ENCODE data around the gene CBFB.
"Not testable (repeated sequence)": the region's sequence is repeated elsewhere in the genome, so short reads cannot be mapped to it uniquely, and the experiment has no call there.

Gene CBFB

GRCh38 chr16:67028696-67029253 is at the start of gene CBFB:
CBFB (plus strand) TSS chr16:67029149; CDS start chr16:67029408, 259 bp downstream.
- in situ Hi-C loops (cut with MboI; ENCODE audit: low sequenced_read_pairs): no loop called here

GRCh38 chr16:66983033-66983432 is 45.9 kb upstream of the CBFB start:
- in situ Hi-C loops (cut with MboI; ENCODE audit: low sequenced_read_pairs): loop anchor here (10.0 kb wide), 1 partner anchor 172 kb away; the partner anchor contains the start of genes B3GNT9, FBXL8 and TRADD

- in situ Hi-C loops (cut with MboI; ENCODE audit: low sequenced_read_pairs): loop anchor here (10.0 kb wide), 1 partner anchor 170 kb away; the partner anchor contains the start of genes B3GNT9, FBXL8 and TRADD
Observed at GRCh38 chr16:66984892-66985311, 44.0 kb upstream of the CBFB start.

- in situ Hi-C loops (cut with MboI; ENCODE audit: low sequenced_read_pairs): loop anchor here (10.0 kb wide), 1 partner anchor 168 kb away; the partner anchor contains the start of genes B3GNT9, FBXL8 and TRADD
Observed at GRCh38 chr16:66986559-66986958, 42.4 kb upstream of the CBFB start.

GRCh38 chr16:66988197-66988788 is 40.7 kb upstream of the CBFB start, which contains the start of gene CES4A:
CES4A (plus strand) TSS chr16:66988589; CDS start chr16:66988773, 184 bp downstream.
- in situ Hi-C loops (cut with MboI; ENCODE audit: low sequenced_read_pairs): loop anchor here (10.0 kb wide), 1 partner anchor 167 kb away; the partner anchor contains the start of genes B3GNT9, FBXL8 and TRADD

- in situ Hi-C loops (cut with MboI; ENCODE audit: low sequenced_read_pairs): no loop called here
Observed at GRCh38 chr16:66991545-66992077, 37.3 kb upstream of the CBFB start.

- in situ Hi-C loops (cut with MboI; ENCODE audit: low sequenced_read_pairs): not testable (repeated sequence)
Observed at GRCh38 chr16:66993558-66993957, 35.4 kb upstream of the CBFB start.

- in situ Hi-C loops (cut with MboI; ENCODE audit: low sequenced_read_pairs): no loop called here
Observed at GRCh38 chr16:66996324-66996982, 32.5 kb upstream of the CBFB start.

- in situ Hi-C loops (cut with MboI; ENCODE audit: low sequenced_read_pairs): no loop called here
Observed at GRCh38 chr16:66996983-66997358, 32.0 kb upstream of the CBFB start.

GRCh38 chr16:67000384-67001351 is 28.3 kb upstream of the CBFB start:
- in situ Hi-C loops (cut with MboI; ENCODE audit: low sequenced_read_pairs): no loop called here

- in situ Hi-C loops (cut with MboI; ENCODE audit: low sequenced_read_pairs): no loop called here
Observed at GRCh38 chr16:67001726-67002125, 27.2 kb upstream of the CBFB start.

GRCh38 chr16:67006930-67007658 is 21.9 kb upstream of the CBFB start:
- in situ Hi-C loops (cut with MboI; ENCODE audit: low sequenced_read_pairs): no loop called here

GRCh38 chr16:67009158-67009557 is 19.8 kb upstream of the CBFB start:
- in situ Hi-C loops (cut with MboI; ENCODE audit: low sequenced_read_pairs): no loop called here

GRCh38 chr16:67011274-67011673 is 17.7 kb upstream of the CBFB start:
- in situ Hi-C loops (cut with MboI; ENCODE audit: low sequenced_read_pairs): no loop called here

GRCh38 chr16:67013233-67013822 is 15.6 kb upstream of the CBFB start:
- in situ Hi-C loops (cut with MboI; ENCODE audit: low sequenced_read_pairs): no loop called here

GRCh38 chr16:67013823-67014633 is 14.9 kb upstream of the CBFB start:
- in situ Hi-C loops (cut with MboI; ENCODE audit: low sequenced_read_pairs): no loop called here

GRCh38 chr16:67014634-67015312 is 14.2 kb upstream of the CBFB start:
- in situ Hi-C loops (cut with MboI; ENCODE audit: low sequenced_read_pairs): no loop called here

- in situ Hi-C loops (cut with MboI; ENCODE audit: low sequenced_read_pairs): no loop called here
Observed at GRCh38 chr16:67015313-67015731, 13.6 kb upstream of the CBFB start.

All from HL-60/S4 treated with phorbol 12-myristate 13-acetate at 8.2 ng/mL for 4 days and 3 days (cell line).